Endometrial microvascular endothelial cells (primary cell): ENCODE results near the gene DUOX1. TPM values are rescaled to one million over a fixed set of nuclear protein-coding genes. Genes with fewer than 3 reads are reported as not detected.
"Not testable (repeated sequence)": the region's sequence is repeated elsewhere in the genome, so short reads cannot be mapped to it uniquely, and the experiment has no call there.

Experiments
- in situ Hi-C: cut with HindIII; loops from 2 replicates; pipeline ENCODE4 v1.10.0; 2017; ENCODE audit warnings: low sequenced_read_pairs, low pct_unique_long_range_greater_than_20kb; ENCODE audit errors: inconsistent ontology term
- total RNA-seq: library from RNA; depleted of rRNA; stranded (reverse); fragments of >200 nt; gene quantifications from one replicate; pipeline ENCODE4 v1.2.3, GENCODE V29; 2015; ENCODE audit errors: inconsistent ontology term

DUOX1 gene
- total RNA-seq, 1 donor from 2014 or later = not detected

DNA sequence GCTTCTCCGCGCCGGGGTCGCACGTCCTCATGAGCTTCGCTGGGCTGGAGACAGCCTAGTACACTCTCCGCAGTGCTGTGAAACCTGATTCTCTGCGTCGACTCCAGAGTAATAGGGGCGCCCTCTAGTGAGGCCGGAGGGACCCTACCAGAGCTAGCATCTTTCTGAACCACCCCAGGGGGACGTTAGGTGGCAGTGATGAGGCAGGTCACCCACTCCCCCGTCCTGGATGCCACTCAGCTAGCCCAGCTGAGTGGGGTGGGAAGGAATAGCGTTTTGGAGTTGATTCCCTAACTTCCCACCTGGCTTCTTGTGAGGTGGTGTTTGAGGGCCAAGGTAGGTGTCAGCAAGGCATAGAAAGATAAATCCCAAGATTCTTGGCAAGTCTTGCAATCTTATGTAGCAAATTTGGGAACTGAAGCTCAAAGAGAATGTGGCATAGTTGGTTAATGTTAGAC lies 11.6 kb upstream of the DUOX1 start:
- in situ Hi-C loops = no loop called here

DNA sequence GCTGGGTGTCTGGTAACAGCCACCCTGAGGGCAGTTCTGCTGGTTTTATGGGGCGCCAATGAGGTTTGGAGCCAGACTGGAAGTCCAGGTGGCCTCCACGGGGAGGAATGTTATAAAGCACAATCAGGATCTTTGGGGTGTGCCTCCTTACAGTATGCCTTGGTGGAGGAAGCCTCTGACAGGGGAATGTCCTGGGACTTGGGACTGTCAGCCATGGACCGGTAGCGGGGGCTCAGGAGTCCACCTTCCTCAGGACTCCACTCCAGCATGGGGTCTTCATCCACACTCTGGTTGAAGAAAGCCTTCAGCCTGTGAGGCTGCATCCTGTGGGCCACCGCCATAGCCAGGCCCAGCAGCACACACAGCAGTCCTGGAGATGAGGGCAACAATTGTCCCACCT lies 10.8 kb upstream of the DUOX1 start:
- in situ Hi-C loops = no loop called here

DNA sequence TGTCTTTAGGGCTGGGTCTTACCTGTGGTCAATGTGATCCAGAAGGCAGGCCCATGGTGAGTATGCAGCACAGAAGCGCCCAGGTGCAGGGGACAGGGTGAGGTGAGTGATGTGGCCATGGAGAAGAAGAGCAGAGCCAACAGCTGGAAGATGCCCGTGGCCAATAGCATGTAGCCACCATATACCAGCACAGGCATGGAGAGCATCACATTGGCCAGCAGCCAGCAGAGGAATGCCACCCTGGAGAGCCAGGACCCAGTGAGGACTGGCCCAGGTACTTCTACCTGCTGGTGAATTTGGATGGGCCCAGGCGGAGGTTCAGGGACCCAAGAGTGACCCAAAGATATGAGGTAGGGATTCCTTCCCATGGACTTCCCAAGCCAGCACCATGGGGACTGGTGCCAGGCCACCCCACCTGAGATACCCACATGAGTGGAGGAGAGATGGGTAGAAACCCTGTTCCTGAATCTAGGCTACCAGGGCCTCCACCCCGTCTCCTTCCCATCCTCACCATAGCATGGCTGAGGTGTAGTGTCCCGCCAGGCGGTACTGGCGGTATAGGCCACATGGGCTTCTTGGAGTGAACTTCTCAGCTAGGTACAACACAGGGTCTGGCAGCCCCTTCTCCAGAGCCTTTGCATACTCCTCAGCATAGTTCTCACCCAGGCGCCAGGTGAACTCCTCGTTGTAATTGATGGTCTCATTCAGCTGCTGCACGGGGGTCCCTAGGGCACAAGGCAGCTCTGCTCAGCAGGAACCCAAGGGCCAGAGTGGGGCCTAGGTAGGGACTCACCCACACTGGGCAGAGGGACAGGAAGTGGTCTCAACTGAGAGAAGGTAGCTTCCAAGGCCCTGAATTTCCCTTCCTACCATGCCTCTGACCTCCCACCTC lies 9.5 kb upstream of the DUOX1 start:
- in situ Hi-C loops = no loop called here

DNA sequence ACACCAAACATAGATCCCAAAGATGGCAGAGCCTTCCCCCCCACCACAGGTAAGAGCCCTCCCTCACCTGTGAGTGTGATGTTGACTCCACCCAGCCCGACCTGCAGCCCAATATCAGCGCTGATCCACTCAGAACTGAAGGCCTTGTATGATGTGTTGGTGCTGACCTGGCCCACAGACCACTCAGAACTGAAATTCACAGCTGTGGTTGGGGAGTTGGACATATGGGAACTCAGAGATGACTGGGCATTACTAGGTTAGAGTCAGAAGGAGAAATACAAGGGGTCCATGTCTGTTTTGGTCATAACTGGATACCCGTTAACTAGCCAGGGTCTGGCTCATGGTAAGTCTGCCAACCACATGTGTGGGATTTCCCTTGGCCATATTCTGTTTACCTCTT lies 8.8 kb upstream of the DUOX1 start:
- in situ Hi-C loops = no loop called here

DNA sequence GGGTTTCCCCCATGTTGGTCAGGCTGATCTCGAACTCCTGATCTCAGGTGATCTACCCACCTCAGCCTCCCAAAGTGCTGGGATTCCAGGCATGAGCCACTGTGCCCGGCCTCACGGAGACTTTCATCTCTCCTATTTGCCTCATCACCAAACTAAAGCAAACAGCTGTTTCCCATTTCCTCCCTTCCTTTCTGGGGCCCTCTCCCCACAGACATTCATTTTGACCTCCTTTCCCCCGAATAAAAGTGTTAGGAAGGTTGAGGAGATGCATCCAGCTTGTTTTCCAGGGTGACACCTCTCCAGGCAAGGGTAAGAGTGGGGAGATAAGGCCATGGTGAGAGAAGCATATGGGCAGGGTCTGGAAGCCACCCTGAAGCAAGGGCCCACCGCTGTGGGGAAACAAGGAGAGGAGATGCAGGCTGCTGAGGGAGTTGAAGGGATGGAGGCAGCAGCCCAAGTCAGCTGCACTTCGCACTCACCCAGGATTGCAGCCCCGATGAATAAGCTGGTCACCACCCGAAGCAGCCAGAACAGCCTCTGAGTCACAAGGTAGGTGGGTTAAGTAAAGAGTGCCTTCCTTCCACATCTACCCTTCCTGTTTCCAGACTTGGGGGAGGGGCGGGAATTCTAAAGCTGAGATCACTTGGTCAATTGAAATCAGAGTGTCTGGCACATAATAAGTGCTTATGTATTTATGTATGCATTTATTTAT lies 7.9 kb upstream of the DUOX1 start:
- in situ Hi-C loops = no loop called here

DNA sequence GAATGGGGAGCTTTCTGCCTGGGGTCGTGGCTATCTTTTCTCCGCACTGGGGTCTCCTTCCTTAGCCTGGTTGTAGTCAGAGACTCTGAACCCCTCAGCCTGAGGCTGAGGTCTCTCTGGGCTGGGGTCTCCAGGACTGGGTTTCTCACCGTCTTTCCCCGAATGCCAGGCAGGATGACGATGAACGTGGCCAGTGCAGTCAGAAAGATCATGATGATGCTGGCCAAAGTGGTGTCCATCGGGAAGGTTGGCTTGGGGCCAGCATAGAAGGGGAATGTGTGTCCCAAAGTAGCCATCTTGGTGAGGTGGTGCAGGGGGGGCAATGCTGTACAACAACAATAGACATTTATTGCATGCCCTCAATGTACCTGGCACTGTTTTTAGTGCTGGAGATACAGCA lies 7.1 kb upstream of the DUOX1 start:
- in situ Hi-C loops = no loop called here

DNA sequence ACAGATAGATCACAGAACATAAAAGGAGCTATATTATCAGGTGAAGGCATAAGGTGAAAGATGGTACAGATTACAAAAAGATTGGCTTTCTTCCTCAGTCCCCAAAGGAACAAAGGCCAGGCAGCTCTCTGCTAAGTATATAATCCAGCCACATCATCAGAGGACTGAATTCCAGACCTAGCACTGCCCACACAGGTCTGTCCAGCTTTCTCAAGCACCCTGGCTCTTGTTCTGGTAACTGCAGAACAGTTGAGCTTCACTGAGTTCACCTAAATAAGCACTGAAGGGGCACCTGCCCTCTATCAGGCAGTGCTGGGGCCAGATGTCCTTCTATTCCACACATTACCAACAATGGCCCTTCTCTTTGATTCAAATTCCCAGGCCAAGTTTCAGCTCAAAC lies 6.4 kb upstream of the DUOX1 start:
- in situ Hi-C loops = no loop called here

DNA sequence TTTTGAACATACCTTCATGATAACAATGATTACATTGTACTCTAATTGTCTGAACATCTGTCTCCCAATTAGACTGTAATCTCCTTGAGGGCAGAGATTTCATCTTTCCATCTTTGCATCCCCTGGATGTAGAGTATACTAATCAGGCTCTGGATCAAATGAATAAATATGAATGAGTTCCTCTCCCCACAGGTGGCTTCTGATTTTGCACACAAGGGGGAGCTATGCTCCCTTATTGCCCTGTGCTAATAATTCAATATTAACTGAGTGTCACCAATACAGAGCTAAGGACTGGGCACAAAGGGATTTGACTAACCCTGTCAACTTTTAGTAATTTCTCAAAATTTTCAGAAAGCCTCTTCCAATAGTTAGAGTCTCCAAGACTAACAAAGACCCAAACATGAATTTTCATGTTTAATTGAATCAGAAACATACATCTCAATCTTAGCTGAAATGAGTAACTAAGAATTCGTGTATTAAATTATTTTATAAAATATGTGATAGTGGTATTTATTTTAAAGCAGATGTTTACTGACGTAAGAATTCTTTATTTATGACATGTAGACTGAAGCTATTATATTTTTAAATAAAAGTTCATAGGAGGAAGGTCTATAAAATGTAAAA lies 3.1 kb upstream of the DUOX1 start:
- in situ Hi-C loops = no loop called here

DNA sequence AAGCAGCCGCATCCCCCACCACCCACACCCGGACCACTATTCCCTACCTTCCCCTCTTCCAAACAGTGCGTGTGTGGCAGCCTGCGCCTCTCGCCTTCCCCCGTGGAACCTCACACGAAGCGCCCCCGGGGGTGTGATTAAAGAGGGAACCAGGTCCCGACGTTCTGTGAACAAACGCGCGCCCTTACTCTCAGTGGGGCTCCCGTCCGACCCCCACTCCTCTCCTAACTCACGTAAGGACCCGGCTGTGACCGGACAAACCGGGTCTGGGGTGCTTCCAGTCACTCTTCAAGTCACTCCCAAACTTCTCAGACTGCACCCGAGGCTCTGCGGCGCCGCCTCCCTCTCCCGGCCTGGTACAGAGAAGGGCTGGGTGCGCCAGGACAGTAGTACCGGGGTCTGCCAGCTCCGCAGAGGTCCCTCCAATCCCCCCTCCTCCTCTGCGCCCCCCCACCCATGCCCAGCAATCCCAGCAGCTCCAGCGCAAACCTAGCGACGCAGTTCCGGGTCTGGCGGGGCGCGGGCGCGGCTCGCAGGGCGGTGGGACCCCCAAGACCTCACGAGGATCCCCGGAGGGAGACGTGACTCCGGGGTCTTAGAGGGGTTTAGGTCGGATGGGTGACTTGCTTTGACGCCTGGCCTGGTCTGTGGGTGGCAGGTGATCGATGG lies 689 bp upstream of the DUOX1 start:
- in situ Hi-C loops = no loop called here

DNA sequence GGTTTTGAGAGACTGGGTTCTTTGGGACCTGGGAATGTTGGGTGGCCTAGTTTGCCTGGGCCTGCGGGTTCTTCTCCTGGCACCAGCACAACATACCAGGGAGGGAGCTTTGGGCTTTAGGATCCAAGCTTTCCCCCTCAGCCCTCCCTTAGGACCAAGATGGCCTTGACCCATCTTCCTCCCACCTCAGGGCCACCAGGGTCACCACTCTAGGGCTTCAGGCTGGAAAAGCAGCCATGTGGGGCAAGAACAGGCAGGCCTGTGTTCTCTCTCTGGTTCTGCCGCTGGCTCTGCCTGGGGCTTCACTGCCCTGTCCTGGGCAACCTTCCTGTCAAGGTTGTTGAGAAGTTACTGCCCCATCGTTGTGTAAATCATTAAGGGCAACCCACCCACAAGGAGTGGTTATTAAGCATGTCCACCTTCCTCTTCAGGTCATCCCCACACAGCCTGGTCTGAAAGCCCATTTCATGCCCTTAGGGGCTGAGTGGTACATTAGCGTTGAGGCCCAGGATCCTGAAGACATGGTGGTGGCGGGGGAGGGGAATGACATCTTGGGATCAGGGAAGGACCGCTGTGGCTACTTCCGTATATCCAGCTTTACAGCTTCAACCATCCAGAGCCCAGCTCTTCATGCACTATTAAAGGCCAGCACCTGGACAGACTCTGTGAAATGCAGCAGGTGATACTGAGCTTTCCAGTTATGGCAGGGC lies 652 bp downstream of the DUOX1 start:
- in situ Hi-C loops = no loop called here

DNA sequence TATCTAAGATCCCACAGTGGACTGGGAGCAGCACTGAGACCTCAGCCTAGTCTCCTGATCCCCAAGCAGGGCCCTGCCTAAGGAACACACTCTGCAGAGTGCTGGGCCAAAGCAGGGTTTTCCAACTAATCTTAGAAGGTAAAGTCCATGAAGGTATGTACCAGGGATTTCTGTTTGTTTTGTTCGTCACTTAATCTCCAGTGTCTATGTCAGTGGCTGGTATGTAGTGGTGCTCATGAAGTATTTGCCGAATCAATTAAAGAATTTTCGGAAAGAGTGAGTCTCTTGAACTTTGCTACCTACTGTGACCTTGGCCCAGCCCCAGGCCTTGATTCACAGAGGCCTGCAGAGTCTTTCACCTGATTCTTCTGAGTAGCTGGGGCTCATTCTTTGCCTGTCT lies 1.7 kb downstream of the DUOX1 start:
- in situ Hi-C loops = no loop called here

DNA sequence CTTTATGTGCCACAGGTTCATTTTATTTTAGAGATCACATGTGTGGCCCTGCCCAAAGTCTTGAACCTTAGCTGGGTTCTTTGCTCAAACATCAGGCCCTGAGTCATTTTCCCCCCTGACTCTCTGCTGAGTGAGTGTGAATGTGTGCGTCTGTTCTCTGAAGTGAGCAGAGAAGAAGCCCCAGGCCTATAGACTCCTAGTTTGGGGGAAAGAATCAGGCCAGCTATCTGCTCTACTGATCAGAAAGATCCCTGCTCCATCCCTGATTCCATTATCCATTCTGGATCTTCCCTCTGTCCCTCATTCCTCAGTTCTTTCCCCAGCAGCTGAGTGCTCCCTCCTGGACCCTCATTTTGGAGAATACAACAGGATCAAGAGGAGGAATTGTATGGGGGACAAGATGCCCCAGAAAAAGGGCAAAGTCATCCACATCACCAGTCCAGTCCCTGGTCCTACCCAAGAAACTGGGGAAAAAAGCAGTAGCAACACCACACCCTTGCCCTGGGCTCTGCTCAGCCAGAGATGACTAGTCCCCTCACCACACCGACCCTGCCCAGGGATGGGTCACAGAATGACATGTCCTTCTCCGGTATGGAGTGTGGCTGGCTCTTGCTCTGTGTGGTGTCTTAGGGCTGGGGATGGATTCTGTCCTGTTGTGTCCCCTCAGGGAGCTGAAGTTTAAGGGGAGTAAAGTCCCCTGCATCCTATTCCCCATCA lies 3.2 kb downstream of the DUOX1 start:
- in situ Hi-C loops = no loop called here

DNA sequence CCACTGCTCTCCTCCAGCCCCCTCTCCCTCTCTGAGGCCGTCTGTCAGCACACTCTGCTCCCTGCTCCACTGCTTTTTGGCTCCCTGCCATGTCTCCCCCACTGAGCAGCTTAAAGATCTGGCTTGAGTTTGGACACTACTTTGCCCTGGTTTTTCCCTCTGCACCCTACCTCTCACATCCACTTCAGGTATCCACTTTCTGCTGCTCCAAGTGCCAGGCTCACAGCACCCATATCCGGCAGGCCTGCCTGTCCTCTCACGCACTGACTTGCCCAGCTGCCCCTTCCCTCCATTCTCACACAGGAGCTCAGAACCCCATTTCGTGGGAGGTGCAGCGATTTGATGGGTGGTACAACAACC lies 3.7 kb downstream of the DUOX1 start:
- in situ Hi-C loops = no loop called here

DNA sequence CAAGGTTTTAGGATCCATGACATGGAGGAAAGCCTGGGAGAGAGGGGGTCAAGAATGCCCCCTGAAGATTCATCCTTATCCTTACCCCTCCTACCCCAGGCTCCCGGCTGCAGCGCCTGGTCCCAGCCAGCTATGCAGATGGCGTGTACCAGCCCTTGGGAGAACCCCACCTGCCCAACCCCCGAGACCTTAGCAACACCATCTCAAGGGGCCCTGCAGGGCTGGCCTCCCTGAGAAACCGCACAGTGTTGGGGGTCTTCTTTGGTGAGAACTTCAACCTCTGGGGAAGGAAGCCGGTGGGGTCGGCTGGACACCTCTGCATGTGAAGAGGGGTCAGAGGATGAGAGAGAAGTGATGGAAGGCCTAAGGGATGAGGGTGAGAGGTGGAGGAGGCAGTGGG lies 4.3 kb downstream of the DUOX1 start:
- in situ Hi-C loops = no loop called here

DNA sequence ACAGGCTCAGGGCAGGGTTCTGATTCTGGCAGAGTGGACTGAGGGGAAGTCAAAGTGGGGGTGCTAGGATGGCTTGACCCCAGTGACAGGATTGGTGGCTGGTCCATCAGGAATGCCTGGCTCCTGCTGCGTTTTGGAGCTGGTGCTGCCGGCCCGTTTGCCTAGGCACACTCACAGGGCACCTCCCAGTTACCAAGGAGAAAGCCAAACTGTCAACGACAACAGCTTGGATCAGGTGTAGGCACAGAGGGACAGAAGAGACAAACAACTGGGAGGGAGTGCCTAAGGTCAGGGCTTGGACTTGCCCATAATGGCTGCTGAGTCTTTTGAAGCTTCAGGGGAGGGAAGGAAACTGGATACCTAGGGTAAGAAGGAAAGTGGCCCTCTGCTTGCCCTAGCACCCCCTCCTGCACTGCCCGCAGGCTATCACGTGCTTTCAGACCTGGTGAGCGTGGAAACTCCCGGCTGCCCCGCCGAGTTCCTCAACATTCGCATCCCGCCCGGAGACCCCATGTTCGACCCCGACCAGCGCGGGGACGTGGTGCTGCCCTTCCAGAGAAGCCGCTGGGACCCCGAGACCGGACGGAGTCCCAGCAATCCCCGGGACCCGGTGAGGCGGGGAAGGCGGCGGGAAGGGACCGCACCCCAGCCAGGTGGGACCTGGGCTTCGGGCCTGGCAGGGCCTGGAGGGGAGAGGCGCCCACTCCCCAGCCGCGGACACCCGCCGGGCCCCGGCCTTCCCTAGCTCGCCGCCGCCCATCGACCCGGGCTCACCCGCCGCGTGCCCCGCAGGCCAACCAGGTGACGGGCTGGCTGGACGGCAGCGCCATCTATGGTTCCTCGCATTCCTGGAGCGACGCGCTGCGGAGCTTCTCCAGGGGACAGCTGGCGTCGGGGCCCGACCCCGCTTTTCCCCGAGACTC lies 5.1 kb downstream of the DUOX1 start:
- in situ Hi-C loops = no loop called here

DNA sequence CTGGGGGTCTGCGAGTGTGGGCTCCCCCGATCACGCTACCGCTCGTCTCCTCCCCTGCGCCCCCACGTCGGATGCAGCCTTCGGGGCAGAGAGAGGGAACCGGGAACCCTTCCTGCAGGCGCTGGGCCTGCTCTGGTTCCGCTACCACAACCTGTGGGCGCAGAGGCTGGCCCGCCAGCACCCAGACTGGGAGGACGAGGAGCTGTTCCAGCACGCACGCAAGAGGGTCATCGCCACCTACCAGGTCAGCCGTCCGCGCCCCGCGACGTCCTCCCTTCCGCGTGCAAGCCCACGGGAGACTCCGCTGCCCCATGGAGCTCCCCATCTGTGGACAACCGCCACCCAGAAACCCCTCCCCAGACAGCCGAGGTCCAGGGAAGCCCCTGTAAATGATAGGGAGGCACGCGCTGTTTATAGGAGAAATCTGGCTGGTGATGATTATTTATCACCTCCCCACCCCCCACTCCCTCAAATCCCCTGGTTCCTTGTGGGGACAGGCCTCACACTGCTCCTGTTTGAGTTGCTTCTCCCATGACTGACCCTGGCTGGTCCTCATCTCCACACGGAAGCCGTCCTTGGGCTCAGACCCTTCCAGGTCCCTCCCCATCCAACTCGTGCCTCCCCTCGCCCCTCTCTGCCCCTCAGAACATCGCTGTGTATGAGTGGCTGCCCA lies 6.0 kb downstream of the DUOX1 start:
- in situ Hi-C loops = not testable (repeated sequence)

DNA sequence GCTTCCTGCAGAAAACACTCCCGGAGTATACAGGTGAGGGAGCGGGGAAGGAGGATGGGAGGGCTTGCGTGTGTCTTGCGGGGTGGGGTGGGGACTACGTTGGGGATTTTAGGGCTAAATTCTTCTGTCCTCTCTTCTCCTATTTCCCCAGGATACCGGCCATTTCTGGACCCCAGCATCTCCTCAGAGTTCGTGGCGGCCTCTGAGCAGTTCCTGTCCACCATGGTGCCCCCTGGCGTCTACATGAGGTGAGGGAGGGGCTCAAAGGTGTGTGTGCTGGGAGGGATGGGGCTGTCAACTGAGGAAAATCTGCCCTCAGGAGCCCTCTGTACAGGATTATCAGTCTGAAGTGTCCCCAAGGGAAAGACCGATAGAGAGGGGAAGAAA lies 6.6 kb downstream of the DUOX1 start:
- in situ Hi-C loops = no loop called here
